Immature natural killer cell (primary cell): ENCODE results near the gene BIN2. TPM values are rescaled to one million over a fixed set of nuclear protein-coding genes. Genes with fewer than 3 reads are reported as not detected.

Experiments used
- DNase-seq, 3 donors: peaks; one replicate each; pipeline ENCODE4 v3.0.0; 2022; ENCODE audit warnings: mixed read lengths in 1 of 3
- H3K27ac Mint-ChIP-seq, 6 donors: one replicate each; pipeline ENCODE4 v1.8.0; 2020; ENCODE audit warnings: mixed read lengths in 6 of 6, mild to moderate bottlenecking in 5 of 6, inconsistent platforms in 4 of 6, moderate library complexity in 3 of 6
- H3K27me3 Mint-ChIP-seq, 3 donors: one replicate each; pipeline ENCODE4 v1.8.0; 2020 to 2021; ENCODE audit warnings: low read depth in 3 of 3, mild to moderate bottlenecking in 3 of 3, mixed read lengths in 3 of 3, moderate library complexity in 3 of 3, inconsistent platforms in 1 of 3
- H3K36me3 Mint-ChIP-seq, 3 donors: one replicate each; pipeline ENCODE4 v1.8.0; 2020; ENCODE audit warnings: mixed read lengths in 3 of 3, inconsistent platforms in 2 of 3, mild to moderate bottlenecking in 2 of 3
- H3K4me1 Mint-ChIP-seq, 2 donors: one replicate each; pipeline ENCODE4 v1.8.0; 2020; ENCODE audit warnings: inconsistent platforms in 2 of 2, mild to moderate bottlenecking in 2 of 2, mixed read lengths in 2 of 2, moderate library complexity in 1 of 2
- H3K4me3 Mint-ChIP-seq, 5 donors: one replicate each; pipeline ENCODE4 v1.8.0; 2020; ENCODE audit warnings: mild to moderate bottlenecking in 5 of 5, mixed read lengths in 5 of 5, inconsistent platforms in 3 of 5, moderate library complexity in 3 of 5
- H3K9me3 Mint-ChIP-seq, 6 donors: one replicate each; pipeline ENCODE4 v1.8.0; 2020; ENCODE audit warnings: mild to moderate bottlenecking in 6 of 6, mixed read lengths in 6 of 6, inconsistent platforms in 4 of 6, moderate library complexity in 3 of 6
- polyA plus RNA-seq, 3 donors: library from polyadenylated mRNA; unstranded; fragments of 300-500 nt; fragmentation: Illumina TruSeq; gene quantifications; one replicate each; pipeline ENCODE4 v1.2.3, GENCODE V29; 2021

The BIN2 gene
- polyA plus RNA-seq, 3 donors from 2014 or later: 353 to 582 (median 359) TPM

GRCh38 chr12:51361161-51362016, 37.4 kb upstream of the BIN2 start:
- H3K4me1 Mint-ChIP-seq: no peaks in the 10 kb centered on the region
- no peaks in the 10 kb centered on the region for H3K9me3 Mint-ChIP-seq
- no peak overlapping the region for H3K4me3 Mint-ChIP-seq
- peak overlapping the region in 2 of 6 donors; percentile 36 to 52 for H3K27ac Mint-ChIP-seq
- H3K27me3 Mint-ChIP-seq: peaks cover 0 to 3% (median under 1%) of the 10 kb centered on the region in 3 donors
- no peak for DNase-seq
- peaks cover 13 to 53% (median 42%) of the 10 kb centered on the region in 3 donors for H3K36me3 Mint-ChIP-seq

- Mint-ChIP-seq H3K4me3 (no peak overlapping the region), H3K9me3 (no peaks in the 10 kb centered on the region), H3K4me1 (no peaks in the 10 kb centered on the region), H3K36me3 (peaks cover 13 to 50% (median 42%) of the 10 kb centered on the region in 3 donors), H3K27me3 (peaks cover 0 to 3% (median 0%) of the 10 kb centered on the region in 3 donors), H3K27ac (peak overlapping the region in 2 of 6 donors; percentile 53 to 64)
- no peak for DNase-seq
Observed at GRCh38 chr12:51360315-51360714, 36.3 kb upstream of the BIN2 start.

GRCh38 chr12:51359851-51360250, 35.9 kb upstream of the BIN2 start:
- Mint-ChIP-seq H3K27me3 (peaks cover 0 to 3% (median 0%) of the 10 kb centered on the region in 3 donors), H3K4me3 (no peak overlapping the region), H3K36me3 (peaks cover 13 to 54% (median 46%) of the 10 kb centered on the region in 3 donors), H3K27ac (peak overlapping the region in 2 of 6 donors; percentile 38 to 53), H3K9me3 (no peaks in the 10 kb centered on the region), H3K4me1 (no peaks in the 10 kb centered on the region)
- DNase-seq: no peak

- Mint-ChIP-seq H3K36me3 (peaks cover 9 to 48% (median 41%) of the 10 kb centered on the region in 3 donors), H3K4me1 (no peaks in the 10 kb centered on the region), H3K4me3 (no peak overlapping the region)
Observed at GRCh38 chr12:51358496-51358895, 34.5 kb upstream of the BIN2 start.

GRCh38 chr12:51357374-51358047, 33.5 kb upstream of the BIN2 start:
- Mint-ChIP-seq H3K9me3 (no peaks in the 10 kb centered on the region), H3K4me3 (no peak overlapping the region), H3K36me3 (peaks cover 8 to 45% (median 37%) of the 10 kb centered on the region in 3 donors), H3K27me3 (peaks cover 0 to 3% (median 1%) of the 10 kb centered on the region in 3 donors), H3K27ac (peak overlapping the region in 1 of 6 donors; percentile 13), H3K4me1 (no peaks in the 10 kb centered on the region)
- DNase-seq: no peak

More at GRCh38 chr12:51358496-51358895, 34.5 kb upstream of the BIN2 start:
- no peak overlapping the region for H3K27ac Mint-ChIP-seq
- H3K9me3 Mint-ChIP-seq: no peaks in the 10 kb centered on the region
- H3K27me3 Mint-ChIP-seq: peaks cover 0 to 3% (median 0%) of the 10 kb centered on the region in 3 donors
- DNase-seq: no peak

- no peaks in the 10 kb centered on the region for H3K4me1 Mint-ChIP-seq
Observed at GRCh38 chr12:51351913-51352532, 28.0 kb upstream of the BIN2 start.

GRCh38 chr12:51349026-51349425, 25.1 kb upstream of the BIN2 start:
- Mint-ChIP-seq H3K9me3 (no peaks in the 10 kb centered on the region), H3K27ac (no peak overlapping the region), H3K36me3 (no peaks in the 10 kb centered on the region), H3K4me1 (no peaks in the 10 kb centered on the region), H3K4me3 (no peak overlapping the region), H3K27me3 (peaks cover 0 to 3% (median 0%) of the 10 kb centered on the region in 3 donors)
- no peak for DNase-seq

More at GRCh38 chr12:51351913-51352532, 28.0 kb upstream of the BIN2 start:
- DNase-seq: peak; percentile 37 to 48 (median 41)
- Mint-ChIP-seq H3K36me3 (peaks cover 0 to 12% (median 8%) of the 10 kb centered on the region in 3 donors), H3K27ac (peak overlapping the region in 2 of 6 donors; percentile 1 to 4), H3K27me3 (peaks cover 0 to 3% (median 0%) of the 10 kb centered on the region in 3 donors), H3K4me3 (no peak overlapping the region), H3K9me3 (no peaks in the 10 kb centered on the region)

- no peaks in the 10 kb centered on the region for H3K4me1 Mint-ChIP-seq
- DNase-seq: no peak
- no peak overlapping the region for H3K27ac Mint-ChIP-seq
- no peaks in the 10 kb centered on the region for H3K36me3 Mint-ChIP-seq
- no peaks in the 10 kb centered on the region for H3K9me3 Mint-ChIP-seq
- H3K4me3 Mint-ChIP-seq: no peak overlapping the region
- H3K27me3 Mint-ChIP-seq: peaks cover 0 to 3% (median 0%) of the 10 kb centered on the region in 3 donors
Observed at GRCh38 chr12:51348116-51348515, 24.1 kb upstream of the BIN2 start.

GRCh38 chr12:51346581-51346980, 22.6 kb upstream of the BIN2 start, which contains the start of gene CELA1:
TSS of gene CELA1 (minus strand) at chr12:51346679. CDS start at chr12:51346638, 41 bp downstream.
- H3K27me3 Mint-ChIP-seq: peaks cover 0 to 2% (median 0%) of the 10 kb centered on the region in 3 donors
- no peak for DNase-seq
- H3K9me3 Mint-ChIP-seq: no peaks in the 10 kb centered on the region
- H3K27ac Mint-ChIP-seq: no peak within 1 kb of the TSS
- peaks cover 1 to 2% of the 10 kb centered on the region in 2 donors for H3K4me1 Mint-ChIP-seq
- no peak within 1 kb of the TSS for H3K4me3 Mint-ChIP-seq
- H3K36me3 Mint-ChIP-seq: no peaks in the 10 kb centered on the region

GRCh38 chr12:51345681-51346080, 21.7 kb upstream of the BIN2 start:
- Mint-ChIP-seq H3K27me3 (no peaks in the 10 kb centered on the region), H3K4me3 (no peak overlapping the region), H3K36me3 (no peaks in the 10 kb centered on the region), H3K9me3 (no peaks in the 10 kb centered on the region), H3K27ac (no peak overlapping the region), H3K4me1 (peaks cover 8 to 10% of the 10 kb centered on the region in 2 donors)
- DNase-seq: no peak

GRCh38 chr12:51343201-51343600, 19.2 kb upstream of the BIN2 start:
- no peak overlapping the region for H3K27ac Mint-ChIP-seq
- no peaks in the 10 kb centered on the region for H3K27me3 Mint-ChIP-seq

GRCh38 chr12:51342416-51342815, 18.4 kb upstream of the BIN2 start:
- no peaks in the 10 kb centered on the region for H3K36me3 Mint-ChIP-seq
- H3K27ac Mint-ChIP-seq: no peak overlapping the region
- no peak overlapping the region for H3K4me3 Mint-ChIP-seq
- H3K4me1 Mint-ChIP-seq: peaks cover 8 to 10% of the 10 kb centered on the region in 2 donors
- no peaks in the 10 kb centered on the region for H3K9me3 Mint-ChIP-seq
- DNase-seq: no peak
- H3K27me3 Mint-ChIP-seq: no peaks in the 10 kb centered on the region

More at GRCh38 chr12:51343201-51343600, 19.2 kb upstream of the BIN2 start:
- Mint-ChIP-seq H3K9me3 (no peaks in the 10 kb centered on the region), H3K4me1 (peaks cover 8 to 10% of the 10 kb centered on the region in 2 donors), H3K4me3 (no peak overlapping the region), H3K36me3 (no peaks in the 10 kb centered on the region)
- DNase-seq: no peak

GRCh38 chr12:51341251-51342007, 17.5 kb upstream of the BIN2 start:
- Mint-ChIP-seq H3K36me3 (no peaks in the 10 kb centered on the region), H3K4me1 (peaks cover 8 to 10% of the 10 kb centered on the region in 2 donors), H3K27me3 (no peaks in the 10 kb centered on the region), H3K4me3 (peak overlapping the region; percentile 71 to 82 (median 79)), H3K9me3 (no peaks in the 10 kb centered on the region), H3K27ac (peak overlapping the region; percentile 72 to 92 (median 84))
- peak; percentile 70 to 77 (median 72) for DNase-seq
